B cell (primary cell): ENCODE data around the gene SLC25A26.

Experiments
- EZH2 ChIP-seq: IDR thresholded peaks from 2 replicates; pipeline ENCODE4 v1.6.1; 2012; ENCODE audit warnings: borderline replicate concordance, low read depth, mild to moderate bottlenecking, moderate library complexity, low read length; ENCODE audit not compliant: insufficient read depth, poor library complexity, severe bottlenecking
- TF ChIP-seq, protein P1 (sequence below): fragments of 200-600 bp; IDR thresholded peaks from one replicate; pipeline ENCODE4 v1.8.0; 2022; ENCODE audit warnings: antibody characterized with exemption, mild to moderate bottlenecking

DNA sequence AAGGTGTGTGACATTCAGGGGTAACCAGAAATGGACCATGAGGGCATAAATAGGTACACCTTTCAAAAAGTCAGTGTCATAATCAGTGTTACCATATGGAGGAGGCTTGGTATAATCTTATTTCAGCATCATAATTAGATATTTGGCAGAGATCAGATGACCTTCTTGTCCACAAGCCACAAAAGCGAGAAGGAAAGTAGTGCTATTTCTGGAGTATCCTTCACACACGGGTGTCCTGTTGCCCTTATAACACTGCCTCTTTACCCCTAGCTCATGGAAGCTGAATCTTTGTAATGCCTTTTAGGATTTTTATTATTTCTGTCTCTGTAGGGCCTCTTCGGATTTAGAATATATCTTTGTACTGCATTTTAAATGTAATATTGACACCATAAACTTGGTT, 147.2 kb downstream of the SLC25A26 start:
- TF ChIP-seq, protein P1, sequence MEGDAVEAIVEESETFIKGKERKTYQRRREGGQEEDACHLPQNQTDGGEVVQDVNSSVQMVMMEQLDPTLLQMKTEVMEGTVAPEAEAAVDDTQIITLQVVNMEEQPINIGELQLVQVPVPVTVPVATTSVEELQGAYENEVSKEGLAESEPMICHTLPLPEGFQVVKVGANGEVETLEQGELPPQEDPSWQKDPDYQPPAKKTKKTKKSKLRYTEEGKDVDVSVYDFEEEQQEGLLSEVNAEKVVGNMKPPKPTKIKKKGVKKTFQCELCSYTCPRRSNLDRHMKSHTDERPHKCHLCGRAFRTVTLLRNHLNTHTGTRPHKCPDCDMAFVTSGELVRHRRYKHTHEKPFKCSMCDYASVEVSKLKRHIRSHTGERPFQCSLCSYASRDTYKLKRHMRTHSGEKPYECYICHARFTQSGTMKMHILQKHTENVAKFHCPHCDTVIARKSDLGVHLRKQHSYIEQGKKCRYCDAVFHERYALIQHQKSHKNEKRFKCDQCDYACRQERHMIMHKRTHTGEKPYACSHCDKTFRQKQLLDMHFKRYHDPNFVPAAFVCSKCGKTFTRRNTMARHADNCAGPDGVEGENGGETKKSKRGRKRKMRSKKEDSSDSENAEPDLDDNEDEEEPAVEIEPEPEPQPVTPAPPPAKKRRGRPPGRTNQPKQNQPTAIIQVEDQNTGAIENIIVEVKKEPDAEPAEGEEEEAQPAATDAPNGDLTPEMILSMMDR: no peak
- TF ChIP-seq EZH2: no peak
